Stimulated activated CD4-positive, alpha-beta T cell treated with anti-CD3 and anti-CD28 coated beads, Interleukin-12 subunit alpha, Interleukin-12 subunit beta, amount 100 ng/mL, for 48 hours (primary cell): ENCODE results near the gene FNDC10.
"Not testable (repeated sequence)": the region's sequence is repeated elsewhere in the genome, so short reads cannot be mapped to it uniquely, and the experiment has no call there.

Experiments
- DNase-seq, 3 donors: peaks; one replicate each; pipeline ENCODE4 v3.0.0-alpha.2; 2020; ENCODE audit warnings: low read depth in 2 of 3, low spot score in 1 of 3

The FNDC10 gene

GRCh38 chr1:1599030-1599934, 653 bp downstream of the FNDC10 start:
- DNase-seq, result no peak

DNA sequence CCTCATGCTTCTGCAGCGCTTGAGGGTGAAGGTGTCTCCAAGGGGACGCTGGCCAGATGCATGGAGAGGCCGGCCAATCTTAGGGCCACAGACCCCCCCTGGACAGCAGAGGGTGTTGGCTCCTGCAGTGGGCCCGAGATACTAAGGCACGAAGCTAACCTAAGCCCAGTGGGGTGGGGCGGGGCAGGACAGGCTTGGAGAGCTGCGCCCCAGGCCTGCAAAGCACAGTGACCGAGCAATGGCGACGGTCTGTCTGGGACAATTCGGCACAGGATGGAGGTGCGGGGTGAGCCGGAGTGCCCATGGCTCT, 1.3 kb downstream of the FNDC10 start:
- no peak for DNase-seq

GRCh38 chr1:1598051-1598719, 1.8 kb downstream of the FNDC10 start:
- DNase-seq, result no peak

GRCh38 chr1:1597275-1597930, 2.5 kb downstream of the FNDC10 start:
- no peak for DNase-seq

- DNase-seq, result no peak
Observed at GRCh38 chr1:1596493-1597274, 3.3 kb downstream of the FNDC10 start.

- not testable (repeated sequence) for DNase-seq
Observed at GRCh38 chr1:1595341-1595740, 4.6 kb downstream of the FNDC10 start.

GRCh38 chr1:1594602-1595260, 5.2 kb downstream of the FNDC10 start:
- no peak for DNase-seq

GRCh38 chr1:1593834-1594601, 5.9 kb downstream of the FNDC10 start:
- no peak for DNase-seq

- no peak for DNase-seq
Observed at GRCh38 chr1:1591452-1591851, 8.5 kb downstream of the FNDC10 start.

DNA sequence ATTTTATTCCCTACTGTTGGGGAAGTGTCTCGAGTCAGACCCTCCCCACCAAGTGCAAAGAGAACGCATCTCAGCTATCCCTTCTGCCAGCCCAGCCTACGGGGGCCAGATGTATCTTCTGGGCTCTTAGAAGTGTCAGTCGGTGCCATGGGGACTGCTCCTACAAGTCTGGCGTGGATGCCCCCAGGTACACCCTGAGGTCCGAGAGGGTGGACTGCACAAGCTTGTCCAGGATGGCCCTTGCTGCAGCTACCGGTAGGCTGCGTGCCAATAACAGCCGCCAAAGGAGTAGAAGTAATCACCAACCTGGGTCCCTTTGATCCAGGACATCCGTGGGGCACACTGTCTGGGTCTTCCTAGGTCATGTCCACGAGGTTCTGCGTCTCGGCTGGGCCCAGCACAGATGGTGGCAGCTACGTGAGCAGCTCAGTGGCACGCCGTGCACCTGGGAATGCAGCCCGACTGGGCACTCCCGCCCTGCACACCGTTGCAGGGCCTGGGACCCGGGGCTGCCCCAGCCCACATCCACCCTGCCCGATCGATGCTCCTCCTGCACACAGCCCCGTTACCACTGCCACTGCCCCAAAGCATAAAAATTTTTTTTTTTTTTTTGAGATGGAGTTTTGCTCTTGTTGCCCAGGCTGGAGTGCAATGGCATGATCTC, 16.5 kb downstream of the FNDC10 start:
- no peak for DNase-seq

DNA sequence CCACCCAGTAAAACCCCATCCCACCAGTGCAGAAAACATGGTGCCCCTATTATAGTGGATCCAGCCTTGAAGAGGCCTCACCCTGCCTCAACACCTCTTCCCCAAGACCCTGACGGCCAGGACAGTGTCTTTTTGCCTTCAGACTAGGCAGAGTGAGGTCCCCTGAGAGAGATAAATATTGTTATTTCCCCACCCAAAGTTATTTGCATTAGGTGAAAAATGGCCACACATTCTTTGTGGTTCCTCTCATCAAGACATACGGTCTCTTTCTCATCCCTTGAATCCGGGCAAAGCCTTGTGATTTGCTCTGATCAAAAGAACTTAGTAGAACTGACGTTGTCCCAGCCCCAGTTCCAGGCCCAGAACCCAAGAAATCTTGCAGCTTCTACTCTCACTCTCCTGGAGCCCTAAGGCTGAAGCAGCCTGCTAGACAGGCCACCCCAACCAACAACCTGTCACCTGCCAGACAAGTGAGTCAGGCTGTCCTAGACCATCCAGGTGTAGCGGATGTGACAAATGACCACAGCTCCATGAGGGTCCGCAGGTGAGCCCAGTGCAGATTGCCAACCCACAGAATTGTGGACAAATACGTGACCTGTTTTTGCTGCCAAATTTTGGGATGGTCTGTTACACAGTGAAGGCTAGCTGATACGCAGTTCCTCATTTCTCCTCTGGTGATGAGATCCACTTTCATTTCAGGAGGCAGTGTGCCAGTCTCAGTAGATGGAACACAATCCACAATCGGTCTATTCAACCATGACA, 17.2 kb downstream of the FNDC10 start:
- no peak for DNase-seq

GRCh38 chr1:1578371-1578940, 21.5 kb downstream of the FNDC10 start:
- no peak for DNase-seq

GRCh38 chr1:1577367-1578011, 22.4 kb downstream of the FNDC10 start:
- DNase-seq, result no peak

- peak; percentile 84 to 94 (median 88) for DNase-seq
Observed at GRCh38 chr1:1574721-1575537, 25.0 kb downstream of the FNDC10 start, which contains the start of gene SSU72. Gene SSU72, minus strand, starts transcription at chr1:1574863. Its CDS starts 306 bp downstream, at chr1:1574557.

GRCh38 chr1:1573843-1574720, 25.9 kb downstream of the FNDC10 start:
- peak; percentile 38 to 64 (median 53) for DNase-seq

DNA sequence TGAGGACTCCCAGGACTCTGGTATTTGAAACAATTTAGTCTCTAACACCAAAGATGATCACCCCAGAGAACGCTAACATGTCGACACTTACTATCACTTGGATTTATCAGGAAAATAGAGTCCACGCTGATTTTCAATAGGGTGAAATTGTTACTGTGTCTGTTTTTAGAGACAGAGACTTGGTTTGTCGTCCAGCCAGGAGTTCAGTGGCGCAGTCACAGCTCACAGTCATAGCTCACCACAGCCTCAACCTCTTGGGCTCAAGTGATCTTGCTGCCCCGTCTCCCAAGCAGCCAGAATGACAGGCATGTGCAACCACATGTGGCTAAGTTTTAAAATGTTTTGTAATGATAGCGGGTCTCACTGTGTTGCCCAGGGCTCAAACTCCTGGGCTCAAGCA, 30.6 kb downstream of the FNDC10 start:
- no peak for DNase-seq
